Nephron progenitor cell (in vitro differentiated cells): ENCODE results near the gene ATP6V1G2.

ENCODE experiments used
- DNase-seq: peaks from one replicate; pipeline ENCODE4 v3.0.0; 2021
- H3K27ac Mint-ChIP-seq: 2 replicates; pipeline ENCODE4 v1.8.0; 2021; ENCODE audit warnings: mild to moderate bottlenecking, moderate library complexity, mixed read lengths
- H3K27me3 Mint-ChIP-seq: 2 replicates; pipeline ENCODE4 v1.8.0; 2021; ENCODE audit warnings: mild to moderate bottlenecking, low read depth, mixed read lengths; ENCODE audit not compliant: poor library complexity
- H3K36me3 Mint-ChIP-seq: 2 replicates; pipeline ENCODE4 v1.8.0; 2021; ENCODE audit warnings: low read depth, mixed read lengths
- H3K4me1 Mint-ChIP-seq: 2 replicates; pipeline ENCODE4 v1.8.0; 2021; ENCODE audit warnings: mixed read lengths
- H3K4me3 Mint-ChIP-seq: 2 replicates; pipeline ENCODE4 v1.8.0; 2021; ENCODE audit warnings: mild to moderate bottlenecking, moderate library complexity, mixed read lengths
- H3K9me3 Mint-ChIP-seq: 2 replicates; pipeline ENCODE4 v1.8.0; 2021; ENCODE audit warnings: mild to moderate bottlenecking, moderate library complexity, mixed read lengths
- CTCF ChIP-seq: fragments of 200-600 bp; sonication (generic); IDR thresholded peaks from 2 replicates; pipeline ENCODE4 v1.5.0; 2021; ENCODE audit warnings: antibody characterized with exemption

Gene ATP6V1G2

GRCh38 chr6:31586599-31587281, 40.3 kb upstream of the ATP6V1G2 start:
- no peaks in the 10 kb centered on the region for H3K9me3 Mint-ChIP-seq
- H3K27ac Mint-ChIP-seq, result no peak overlapping the region
- H3K36me3 Mint-ChIP-seq, result no peaks in the 10 kb centered on the region
- peaks cover 20% of the 10 kb centered on the region for H3K27me3 Mint-ChIP-seq
- H3K4me1 Mint-ChIP-seq, result peaks cover 40% of the 10 kb centered on the region
- no peak for DNase-seq
- TF ChIP-seq CTCF, result no peak
- no peak overlapping the region for H3K4me3 Mint-ChIP-seq

- Mint-ChIP-seq H3K9me3 (no peaks in the 10 kb centered on the region), H3K27me3 (peaks cover 26% of the 10 kb centered on the region), H3K4me1 (peaks cover 47% of the 10 kb centered on the region), H3K27ac (no peak within 1 kb of the TSS), H3K4me3 (no peak within 1 kb of the TSS), H3K36me3 (no peaks in the 10 kb centered on the region)
- no peak for DNase-seq
- TF ChIP-seq CTCF, result no peak
Observed at GRCh38 chr6:31586008-31586407, 39.6 kb upstream of the ATP6V1G2 start, which contains the start of gene LST1. Gene LST1, plus strand, starts transcription at chr6:31586277. Its CDS starts 1,023 bp downstream, at chr6:31587300.

GRCh38 chr6:31585491-31585890, 39.1 kb upstream of the ATP6V1G2 start:
- DNase-seq, result no peak
- Mint-ChIP-seq H3K9me3 (no peaks in the 10 kb centered on the region), H3K4me1 (peaks cover 53% of the 10 kb centered on the region), H3K36me3 (no peaks in the 10 kb centered on the region), H3K27ac (no peak overlapping the region), H3K27me3 (peaks cover 26% of the 10 kb centered on the region), H3K4me3 (no peak overlapping the region)
- TF ChIP-seq CTCF, result peak; percentile 33

GRCh38 chr6:31582230-31582643, 35.8 kb upstream of the ATP6V1G2 start, which contains the start of gene LTB:
Gene LTB, minus strand, starts transcription at chr6:31582424. Its CDS starts 7 bp downstream, at chr6:31582417.
- no peak for TF ChIP-seq CTCF
- H3K9me3 Mint-ChIP-seq, result no peaks in the 10 kb centered on the region
- H3K4me1 Mint-ChIP-seq, result peaks cover 46% of the 10 kb centered on the region
- peak within 1 kb of the TSS; percentile 98 for H3K4me3 Mint-ChIP-seq
- H3K27ac Mint-ChIP-seq, result peak within 1 kb of the TSS; percentile 41
- no peak for DNase-seq
- no peaks in the 10 kb centered on the region for H3K36me3 Mint-ChIP-seq
- peaks cover 30% of the 10 kb centered on the region for H3K27me3 Mint-ChIP-seq

GRCh38 chr6:31581434-31582229, 35.2 kb upstream of the ATP6V1G2 start:
- H3K4me3 Mint-ChIP-seq, result peak overlapping the region; percentile 98
- peaks cover 36% of the 10 kb centered on the region for H3K27me3 Mint-ChIP-seq
- no peaks in the 10 kb centered on the region for H3K36me3 Mint-ChIP-seq
- peak; percentile 21 for DNase-seq
- H3K27ac Mint-ChIP-seq, result peak overlapping the region; percentile 41
- peaks cover 43% of the 10 kb centered on the region for H3K4me1 Mint-ChIP-seq
- H3K9me3 Mint-ChIP-seq, result no peaks in the 10 kb centered on the region
- TF ChIP-seq CTCF, result no peak
